Smooth muscle cell (in vitro differentiated cells): ENCODE measurements around the gene DCTN2. TPM values are rescaled to one million over a fixed set of nuclear protein-coding genes. Genes with fewer than 3 reads are reported as not detected.

Experiments
- DNase-seq: peaks from one replicate; lab custom pipeline; 2025; ENCODE audit not compliant: unreplicated experiment; lab: John Stamatoyannopoulos, UW
- H2AFZ ChIP-seq: fragments of 200-600 bp; sonication (generic); 2 replicates; pipeline ENCODE4 v1.6.0; 2016; ENCODE audit warnings: antibody characterized with exemption, low read depth, mild to moderate bottlenecking
- H3F3A ChIP-seq: fragments of 200-600 bp; sonication (generic); 2 replicates; pipeline ENCODE4 v1.6.0; 2017; ENCODE audit warnings: antibody characterized with exemption, low read depth
- H3K27ac ChIP-seq: fragments of 200-600 bp; sonication (generic); 2 replicates; pipeline ENCODE4 v1.5.1; 2016; ENCODE audit warnings: low read depth, mild to moderate bottlenecking
- H3K27me3 ChIP-seq: fragments of 200-600 bp; sonication (generic); 2 replicates; pipeline ENCODE4 v1.6.1; 2016; ENCODE audit warnings: low read depth, mild to moderate bottlenecking
- H3K36me3 ChIP-seq: fragments of 200-600 bp; sonication (generic); 2 replicates; pipeline ENCODE4 v1.5.1; 2016; ENCODE audit warnings: low read depth
- H3K4me1 ChIP-seq: fragments of 200-600 bp; sonication (generic); 2 replicates; pipeline ENCODE4 v1.5.1; 2016; ENCODE audit warnings: low read depth
- H3K4me2 ChIP-seq: fragments of 200-600 bp; sonication (generic); 2 replicates; pipeline ENCODE4 v1.6.0; 2016; ENCODE audit warnings: mild to moderate bottlenecking
- H3K4me3 ChIP-seq: fragments of 200-600 bp; sonication (generic); 2 replicates; pipeline ENCODE4 v1.5.1; 2016; ENCODE audit warnings: mild to moderate bottlenecking
- H3K79me2 ChIP-seq: fragments of 200-600 bp; sonication (generic); 2 replicates; pipeline ENCODE4 v1.6.0; 2016; ENCODE audit warnings: low read depth, mild to moderate bottlenecking
- H3K9ac ChIP-seq: fragments of 200-600 bp; sonication (generic); 2 replicates; pipeline ENCODE4 v1.6.0; 2016; ENCODE audit warnings: low read depth
- H3K9me3 ChIP-seq: fragments of 200-600 bp; sonication (generic); replicated peaks from 2 replicates; pipeline ENCODE4 v1.5.1; 2016; ENCODE audit warnings: low read depth
- H4K20me1 ChIP-seq: fragments of 200-600 bp; sonication (generic); 2 replicates; pipeline ENCODE4 v1.6.0; 2016; ENCODE audit warnings: low read depth
- CTCF ChIP-seq: fragments of 200-600 bp; sonication (generic); IDR thresholded peaks from 2 replicates; pipeline ENCODE4 v1.5.1; 2017; ENCODE audit warnings: borderline replicate concordance, mild to moderate bottlenecking, antibody characterized with exemption; ENCODE audit not compliant: insufficient read depth, poor library complexity, severe bottlenecking
- WGBS: methylation state at CpG from one replicate; pipeline ENCODE4 v1.1.7; 2016; ENCODE audit warnings: low lambda C conversion rate; 5-methylcytosine and 5-hydroxymethylcytosine counted together
- microRNA counts: library from miRNA; unstranded; fragments of <30 nt; microRNA quantifications from one replicate; lab custom pipeline; 2016
- microRNA-seq: library from miRNA; unstranded; fragments of <30 nt; microRNA quantifications from one replicate; pipeline ENCODE4, GENCODE V29; 2016; ENCODE audit warnings: borderline number of aligned reads
- polyA plus RNA-seq: library from polyadenylated mRNA; unstranded; fragments of >200 nt; fragmentation: Nextera tagmentation; extraction: Ambion mirVana; gene quantifications from 2 replicates; pipeline ENCODE4 v1.2.1, GENCODE V29; 2016
- small RNA-seq: library from RNA; depleted of rRNA; stranded (forward); fragments of <200 nt; gene quantifications from one replicate; pipeline ENCODE3, GENCODE V24; 2014
- total RNA-seq: library from RNA; depleted of rRNA; stranded (reverse); fragments of >200 nt; gene quantifications from 2 replicates; pipeline ENCODE4 v1.2.3, GENCODE V29; 2014

Gene DCTN2
- total and polyA plus RNA-seq, 2 experiments from 2014 or later, result 107 to 119 TPM

DNA sequence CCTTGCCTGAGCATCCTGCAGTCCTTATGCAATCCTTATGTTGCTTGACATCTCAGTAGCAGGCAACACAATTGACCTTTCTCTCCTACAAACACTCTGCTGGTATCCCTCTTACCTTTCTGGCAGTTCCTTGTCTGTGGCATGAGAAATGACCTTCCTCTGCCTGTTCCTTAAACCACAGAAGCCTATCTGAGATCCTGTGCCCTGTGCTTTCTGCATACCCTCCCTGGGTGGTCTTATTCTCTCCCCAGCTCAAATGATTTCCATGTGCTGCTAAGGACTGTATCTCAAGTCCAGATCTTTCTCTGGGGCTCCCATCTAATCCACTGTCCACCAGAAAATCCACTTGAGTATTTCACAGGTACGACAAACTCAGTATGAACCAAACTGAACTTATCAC is 65.3 kb downstream of the DCTN2 start:
- H3K27me3 ChIP-seq, result peaks cover 20% of the 10 kb centered on the region
- WGBS, result 82% methylated on average over 1 of the region's 1 CpG

More for the DNA sequence above, 65.3 kb downstream of the DCTN2 start:
- Histone ChIP-seq H3K4me2 (no peak overlapping the region), H4K20me1 (no peaks in the 10 kb centered on the region), H3K36me3 (no peaks in the 10 kb centered on the region), H3K27ac (no peak overlapping the region), H3F3A (no peaks in the 10 kb centered on the region), H3K4me3 (no peak overlapping the region), H3K4me1 (no peaks in the 10 kb centered on the region), H3K9me3 (no peaks in the 10 kb centered on the region), H2AFZ (no peak overlapping the region), H3K9ac (no peak overlapping the region), H3K79me2 (no peaks in the 10 kb centered on the region)
- no peak for TF ChIP-seq CTCF
- DNase-seq, result no peak

MicroRNAs encoded within 50 kb of the gene (microRNA counts, 767-probe panel; counts per million panel counts)
- 183 counts per million for microRNA hsa-miR-616-3p (lab: Ali Mortazavi, UCI)

Small RNA genes lying within 50 kb of the gene (microRNA-seq; reads per million reads assigned to microRNA genes)
- gene MIR616 (1.8 reads per million), gene MIR6758 (not detected)

Small RNA genes lying within 50 kb of the gene (small RNA-seq; reads per million reads assigned to genes)
- not detected for gene MIR616

Other genes starting within 250 kb of the DCTN2 start
- gene R3HDM2, start 116.1 kb downstream of the DCTN2 start, total RNA-seq, result 10.4 and 16.0 TPM in 2 replicates
- gene R3HDM2, start 116.1 kb downstream of the DCTN2 start, polyA plus RNA-seq, result 12.2 and 17.2 TPM in 2 replicates
- gene INHBC, start 112.4 kb downstream of the DCTN2 start, total RNA-seq, result not detected in 2 replicates
- gene INHBC, start 112.4 kb downstream of the DCTN2 start, polyA plus RNA-seq, result 0.42 TPM in 1 of 2 replicates, not detected in the other
- 5.4 and 11.5 TPM in 2 replicates for gene INHBE, start 91.9 kb downstream of the DCTN2 start, total RNA-seq
- 2.1 and 2.3 TPM in 2 replicates for gene INHBE, start 91.9 kb downstream of the DCTN2 start, polyA plus RNA-seq
- 1.4 and 1.5 TPM in 2 replicates for gene GLI1, start 87.4 kb downstream of the DCTN2 start, total RNA-seq
- gene GLI1, start 87.4 kb downstream of the DCTN2 start, polyA plus RNA-seq, result 0.50 and 1.2 TPM in 2 replicates
- gene ARHGAP9, start 67.3 kb downstream of the DCTN2 start, total RNA-seq, result 1.3 TPM in 1 of 2 replicates, not detected in the other
- gene ARHGAP9, start 67.3 kb downstream of the DCTN2 start, polyA plus RNA-seq, result not detected in 2 replicates
- gene MARS1, start 59.1 kb downstream of the DCTN2 start, total RNA-seq, result 192 and 629 TPM in 2 replicates
- 186 and 187 TPM in 2 replicates for gene MARS1, start 59.1 kb downstream of the DCTN2 start, polyA plus RNA-seq
- gene DDIT3, start 26.7 kb downstream of the DCTN2 start, total RNA-seq, result 25.8 and 28.4 TPM in 2 replicates
- 27.8 and 43.5 TPM in 2 replicates for gene DDIT3, start 26.7 kb downstream of the DCTN2 start, polyA plus RNA-seq
- gene MBD6, start 24.4 kb downstream of the DCTN2 start, total RNA-seq, result 3.7 and 9.1 TPM in 2 replicates
- gene MBD6, start 24.4 kb downstream of the DCTN2 start, polyA plus RNA-seq, result 11.7 and 18.4 TPM in 2 replicates
- gene KIF5A, start 2.9 kb upstream of the DCTN2 start, total RNA-seq, result 2.2 and 2.8 TPM in 2 replicates
- gene KIF5A, start 2.9 kb upstream of the DCTN2 start, polyA plus RNA-seq, result 0.34 and 0.53 TPM in 2 replicates
- gene PIP4K2C, start 44.0 kb upstream of the DCTN2 start, total RNA-seq, result 39.5 and 53.8 TPM in 2 replicates
- gene PIP4K2C, start 44.0 kb upstream of the DCTN2 start, polyA plus RNA-seq, result 33.3 and 41.1 TPM in 2 replicates
- 28.9 and 29.4 TPM in 2 replicates for gene DTX3, start 57.6 kb upstream of the DCTN2 start, total RNA-seq
- gene DTX3, start 57.6 kb upstream of the DCTN2 start, polyA plus RNA-seq, result 43.0 and 48.2 TPM in 2 replicates
- gene ARHGEF25, start 64.2 kb upstream of the DCTN2 start, total RNA-seq, result 13.9 and 18.5 TPM in 2 replicates
- 1.5 and 3.8 TPM in 2 replicates for gene ARHGEF25, start 64.2 kb upstream of the DCTN2 start, polyA plus RNA-seq
- gene B4GALNT1, start 86.0 kb upstream of the DCTN2 start, total RNA-seq, result 1.7 and 1.8 TPM in 2 replicates
- 2.1 and 5.6 TPM in 2 replicates for gene B4GALNT1, start 86.0 kb upstream of the DCTN2 start, polyA plus RNA-seq
- 236 and 374 TPM in 2 replicates for gene OS9, start 146.9 kb upstream of the DCTN2 start, total RNA-seq
- gene OS9, start 146.9 kb upstream of the DCTN2 start, polyA plus RNA-seq, result 162 and 179 TPM in 2 replicates
- not detected in 2 replicates for gene AGAP2, start 191.6 kb upstream of the DCTN2 start, total RNA-seq
- gene AGAP2, start 191.6 kb upstream of the DCTN2 start, polyA plus RNA-seq, result not detected in 2 replicates
- gene TSPAN31, start 197.8 kb upstream of the DCTN2 start, total RNA-seq, result 68.0 and 105 TPM in 2 replicates
- 48.6 and 55.1 TPM in 2 replicates for gene TSPAN31, start 197.8 kb upstream of the DCTN2 start, polyA plus RNA-seq
- gene CDK4, start 205.1 kb upstream of the DCTN2 start, total RNA-seq, result 144 and 158 TPM in 2 replicates
- 215 and 235 TPM in 2 replicates for gene CDK4, start 205.1 kb upstream of the DCTN2 start, polyA plus RNA-seq
- gene MARCHF9, start 207.9 kb upstream of the DCTN2 start, total RNA-seq, result 6.5 and 8.6 TPM in 2 replicates
- 3.7 and 6.8 TPM in 2 replicates for gene MARCHF9, start 207.9 kb upstream of the DCTN2 start, polyA plus RNA-seq
- gene CYP27B1, start 219.9 kb upstream of the DCTN2 start, total RNA-seq, result 0.81 and 0.90 TPM in 2 replicates
- gene CYP27B1, start 219.9 kb upstream of the DCTN2 start, polyA plus RNA-seq, result 1.3 and 1.7 TPM in 2 replicates
- gene METTL1, start 224.9 kb upstream of the DCTN2 start, total RNA-seq, result 4.1 and 7.7 TPM in 2 replicates
- 20.3 and 24.9 TPM in 2 replicates for gene METTL1, start 224.9 kb upstream of the DCTN2 start, polyA plus RNA-seq
- 6.2 and 8.0 TPM in 2 replicates for gene EEF1AKMT3, start 225.4 kb upstream of the DCTN2 start, total RNA-seq
- 9.0 and 9.9 TPM in 2 replicates for gene EEF1AKMT3, start 225.4 kb upstream of the DCTN2 start, polyA plus RNA-seq
- 14.5 and 16.8 TPM in 2 replicates for gene TSFM, start 235.6 kb upstream of the DCTN2 start, total RNA-seq
- gene TSFM, start 235.6 kb upstream of the DCTN2 start, polyA plus RNA-seq, result 24.0 and 28.5 TPM in 2 replicates